Trophoblast cell (in vitro differentiated cells and primary cell): ENCODE results near the gene CDK6.

Experiments
- DNase-seq, 2 donors: peaks; one replicate each; pipeline ENCODE4 v3.0.0-alpha.2; 2016
- H2AFZ ChIP-seq: 2 replicates; pipeline ENCODE4 v1.6.1; 2013; ENCODE audit warnings: low read length, moderate library complexity, mild to moderate bottlenecking; ENCODE audit not compliant: insufficient read depth, poor library complexity
- H2AK5ac ChIP-seq: 2 replicates; pipeline ENCODE4 v1.6.1; 2013; ENCODE audit warnings: mild to moderate bottlenecking, low read length
- H2BK120ac ChIP-seq: 2 replicates; pipeline ENCODE4 v1.6.1; 2013; ENCODE audit warnings: low read length, mild to moderate bottlenecking, moderate library complexity; ENCODE audit not compliant: insufficient read depth, poor library complexity
- H2BK12ac ChIP-seq: 2 replicates; pipeline ENCODE4 v1.6.1; 2013; ENCODE audit warnings: mild to moderate bottlenecking, low read length, moderate library complexity
- H2BK5ac ChIP-seq: 2 replicates; pipeline ENCODE4 v1.6.1; 2013; ENCODE audit warnings: low read length, low read depth, moderate library complexity, mild to moderate bottlenecking; ENCODE audit not compliant: poor library complexity
- H3K14ac ChIP-seq: 2 replicates; pipeline ENCODE4 v1.6.1; 2013; ENCODE audit warnings: mild to moderate bottlenecking, low read length
- H3K18ac ChIP-seq: 2 replicates; pipeline ENCODE4 v1.6.1; 2013; ENCODE audit warnings: mild to moderate bottlenecking, low read length
- H3K23ac ChIP-seq: 2 replicates; pipeline ENCODE4 v1.6.1; 2013; ENCODE audit warnings: low read length
- H3K27ac ChIP-seq: 2 replicates; pipeline ENCODE4 v1.5.1; 2013; ENCODE audit warnings: low read depth, mild to moderate bottlenecking, inconsistent platforms, low read length, moderate library complexity
- H3K27me3 ChIP-seq: 2 replicates; pipeline ENCODE4 v1.6.1; 2013; ENCODE audit warnings: inconsistent platforms, mild to moderate bottlenecking, low read length, moderate library complexity; ENCODE audit not compliant: insufficient read depth
- H3K36me3 ChIP-seq, 2 experiments: 1 replicate in 1 of 2; 2 replicates in 1 of 2; pipeline ENCODE4 v1.6.1; 2013; ENCODE audit warnings: low read length in 2 of 2, mild to moderate bottlenecking in 2 of 2, moderate library complexity in 1 of 2; ENCODE audit not compliant: insufficient read depth in 2 of 2, control insufficient read depth in 1 of 2
- H3K4ac ChIP-seq: 2 replicates; pipeline ENCODE4 v1.6.1; 2013; ENCODE audit warnings: low read depth, mild to moderate bottlenecking, low read length, moderate library complexity
- H3K4me1 ChIP-seq, 2 experiments: 1 replicate in 1 of 2; 2 replicates in 1 of 2; pipeline ENCODE4 v1.6.1; 2013; ENCODE audit warnings: low read length in 2 of 2, mild to moderate bottlenecking in 2 of 2, moderate library complexity in 1 of 2; ENCODE audit not compliant: insufficient read depth in 2 of 2, control insufficient read depth in 1 of 2
- H3K4me2 ChIP-seq: 2 replicates; pipeline ENCODE4 v1.6.1; 2013; ENCODE audit warnings: inconsistent platforms, mild to moderate bottlenecking, low read length, moderate library complexity
- H3K4me3 ChIP-seq: 2 replicates; pipeline ENCODE4 v1.5.1; 2013; ENCODE audit warnings: mild to moderate bottlenecking, low read depth, low read length, inconsistent platforms
- H3K79me1 ChIP-seq: one replicate; pipeline ENCODE4 v1.6.1; 2013; ENCODE audit warnings: low read length
- H3K79me2 ChIP-seq: 2 replicates; pipeline ENCODE4 v1.6.1; 2013; ENCODE audit warnings: low read length, mild to moderate bottlenecking; ENCODE audit not compliant: control insufficient read depth, insufficient read depth, poor library complexity
- H3K9ac ChIP-seq: 2 replicates; pipeline ENCODE4 v1.6.1; 2013; ENCODE audit warnings: mild to moderate bottlenecking, low read length
- H3K9me3 ChIP-seq: 2 replicates; pipeline ENCODE4 v1.6.1; 2013; ENCODE audit warnings: low read depth, mild to moderate bottlenecking, control low read depth, inconsistent platforms, low read length; ENCODE audit not compliant: insufficient read depth
- H4K12ac ChIP-seq: 2 replicates; pipeline ENCODE4 v1.6.1; 2013; ENCODE audit warnings: low read depth, mild to moderate bottlenecking, low read length, moderate library complexity
- H4K8ac ChIP-seq: 2 replicates; pipeline ENCODE4 v1.6.1; 2013; ENCODE audit warnings: low read depth, mild to moderate bottlenecking, low read length, moderate library complexity
- H4K91ac ChIP-seq: one replicate; pipeline ENCODE4 v1.6.1; 2013; ENCODE audit warnings: low read depth, mild to moderate bottlenecking, low read length, moderate library complexity
- whole genome bisulfite sequencing: extraction: QIAGEN DNeasy Blood & Tissue Kit; methylation state at CpG from one replicate; pipeline ENCODE4 v1.1.7; 2013; ENCODE audit warnings: missing lambda C conversion rate; ENCODE audit not compliant: insufficient read length, insufficient coverage; ENCODE audit errors: extremely low coverage; 5-methylcytosine and 5-hydroxymethylcytosine counted together

Gene CDK6

DNA sequence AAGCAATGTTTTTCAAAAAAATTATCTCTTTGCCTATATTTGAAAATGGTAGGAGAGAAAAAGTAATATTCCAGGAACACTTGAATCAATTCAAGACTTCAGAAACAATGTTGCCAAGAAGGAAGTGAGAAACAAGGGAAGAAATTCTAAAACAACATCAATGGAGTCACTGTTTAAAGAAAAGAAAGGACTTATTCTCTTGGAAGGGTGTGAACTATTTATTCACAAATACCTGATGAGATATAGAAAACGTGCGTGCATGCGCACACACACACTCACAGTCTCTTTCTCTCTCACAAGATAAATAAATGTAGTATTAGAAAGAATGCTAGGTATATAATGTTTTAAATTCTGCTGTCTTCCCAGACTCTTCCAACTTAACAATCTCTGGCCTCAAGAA lies 128.9 kb downstream of the CDK6 start:
- WGBS, result no CpG with 5 or more reads among the region's 3 CpGs
- DNase-seq, result no peak
- H3K4me3 ChIP-seq, result no peak overlapping the region

DNA sequence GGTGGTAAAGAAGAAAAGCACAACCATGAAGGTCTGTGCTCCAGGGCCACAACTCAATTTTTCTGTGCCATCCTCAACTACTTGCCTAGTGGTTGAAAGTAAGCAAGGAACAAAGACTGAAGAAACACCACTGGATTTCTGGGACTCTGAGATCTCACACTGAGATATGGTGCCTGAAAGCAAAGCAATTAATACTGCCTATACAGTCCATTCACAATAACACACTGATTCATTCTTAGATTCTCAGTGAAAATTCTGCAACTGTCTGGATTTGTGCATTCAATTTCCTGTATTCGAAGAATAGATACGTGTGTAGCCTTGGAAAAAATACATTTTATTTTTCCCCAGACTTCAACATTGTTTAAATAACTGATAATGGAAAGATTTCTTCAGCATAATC lies 129.8 kb downstream of the CDK6 start:
- H3K4me2 ChIP-seq, result no peak overlapping the region
- no peak overlapping the region for H2BK120ac ChIP-seq
- no peak overlapping the region for H2AK5ac ChIP-seq
- no peak overlapping the region for H3K4ac ChIP-seq
- no peak overlapping the region for H4K8ac ChIP-seq
- no peak overlapping the region for H3K9ac ChIP-seq
- DNase-seq, result no peak
- no peaks in the 10 kb centered on the region for H3K9me3 ChIP-seq
- H2BK5ac ChIP-seq, result no peak overlapping the region
- no peaks in the 10 kb centered on the region for H3K27me3 ChIP-seq
- no peak overlapping the region for H3K23ac ChIP-seq
- H3K79me2 ChIP-seq, result no peaks in the 10 kb centered on the region
- H2AFZ ChIP-seq, result no peak overlapping the region
- no CpG with 5 or more reads among the region's 2 CpGs for WGBS
- no peak overlapping the region for H2BK12ac ChIP-seq
- no peak overlapping the region for H3K18ac ChIP-seq
- no peak overlapping the region for H4K12ac ChIP-seq
- no peak overlapping the region for H3K4me3 ChIP-seq
- H3K27ac ChIP-seq, result no peak overlapping the region
- no peaks in the 10 kb centered on the region for H3K36me3 ChIP-seq
- no peak overlapping the region for H3K14ac ChIP-seq
- H4K91ac ChIP-seq, result no peak overlapping the region
- H3K79me1 ChIP-seq, result no peaks in the 10 kb centered on the region
- H3K4me1 ChIP-seq, result peaks cover 0 to 4% of the 10 kb centered on the region in 2 experiments

More for the DNA sequence above, 128.9 kb downstream of the CDK6 start:
- Histone ChIP-seq H3K27me3 (no peaks in the 10 kb centered on the region), H2AK5ac (no peak overlapping the region), H3K9me3 (no peaks in the 10 kb centered on the region), H3K4ac (no peak overlapping the region), H3K79me1 (no peaks in the 10 kb centered on the region), H3K14ac (no peak overlapping the region), H2BK12ac (no peak overlapping the region), H3K4me2 (no peak overlapping the region), H2BK120ac (no peak overlapping the region), H3K18ac (no peak overlapping the region), H3K23ac (no peak overlapping the region), H3K36me3 (no peaks in the 10 kb centered on the region), H4K91ac (no peak overlapping the region), H4K12ac (no peak overlapping the region), H3K27ac (no peak overlapping the region), H4K8ac (no peak overlapping the region), H2BK5ac (no peak overlapping the region), H2AFZ (no peak overlapping the region), H3K79me2 (no peaks in the 10 kb centered on the region), H3K4me1 (peaks cover 0 to 4% of the 10 kb centered on the region in 2 experiments), H3K9ac (no peak overlapping the region)

DNA sequence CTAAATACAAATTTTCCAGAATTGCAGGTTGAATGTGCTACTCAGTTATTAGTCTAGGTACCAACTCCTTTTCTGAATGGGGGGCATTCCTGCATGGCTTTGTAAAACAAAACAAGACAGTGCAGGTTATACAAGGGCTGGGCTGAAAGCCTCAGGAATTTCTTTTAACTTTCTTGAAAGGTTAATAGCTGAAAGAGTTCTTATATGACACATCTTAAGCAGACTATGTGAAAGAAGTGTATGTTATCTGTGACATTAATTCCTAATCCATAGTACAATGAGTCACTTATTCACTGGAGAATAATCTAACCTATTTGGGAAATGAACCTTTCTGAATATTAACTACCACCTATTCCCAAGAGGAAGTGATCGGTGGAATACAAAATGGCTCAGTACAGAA lies 130.5 kb downstream of the CDK6 start:
- H3K9ac ChIP-seq, result no peak overlapping the region
- no CpG with 5 or more reads among the region's 1 CpG for WGBS

GRCh38 chr7:92704858-92705257 lies 131.5 kb downstream of the CDK6 start:
- Histone ChIP-seq H2BK5ac (no peak overlapping the region), H3K9ac (no peak overlapping the region), H4K12ac (no peak overlapping the region), H3K36me3 (no peaks in the 10 kb centered on the region), H3K79me2 (no peaks in the 10 kb centered on the region), H3K18ac (no peak overlapping the region), H3K4ac (no peak overlapping the region), H4K8ac (no peak overlapping the region), H3K27ac (no peak overlapping the region), H3K4me1 (peaks cover 0 to 2% of the 10 kb centered on the region in 2 experiments), H3K9me3 (no peaks in the 10 kb centered on the region), H3K4me2 (no peak overlapping the region), H3K4me3 (no peak overlapping the region), H2BK12ac (no peak overlapping the region), H4K91ac (no peak overlapping the region), H2AK5ac (no peak overlapping the region), H3K23ac (no peak overlapping the region), H3K27me3 (no peaks in the 10 kb centered on the region), H2BK120ac (no peak overlapping the region), H3K14ac (no peak overlapping the region), H2AFZ (no peak overlapping the region), H3K79me1 (no peaks in the 10 kb centered on the region)
- WGBS, result no CpG with 5 or more reads among the region's 3 CpGs
- DNase-seq, result peak in 1 of 2 donors; percentile 40

More for the DNA sequence above, 130.5 kb downstream of the CDK6 start:
- Histone ChIP-seq H3K18ac (peak overlapping the region; percentile 56), H2BK120ac (no peak overlapping the region), H3K4me2 (no peak overlapping the region), H3K4me3 (no peak overlapping the region), H4K91ac (no peak overlapping the region), H2AFZ (no peak overlapping the region), H3K9me3 (no peaks in the 10 kb centered on the region), H3K36me3 (no peaks in the 10 kb centered on the region), H3K23ac (no peak overlapping the region), H3K79me1 (no peaks in the 10 kb centered on the region), H3K4ac (no peak overlapping the region), H3K79me2 (no peaks in the 10 kb centered on the region), H3K27me3 (no peaks in the 10 kb centered on the region), H2BK5ac (no peak overlapping the region), H3K27ac (no peak overlapping the region), H4K12ac (no peak overlapping the region), H2AK5ac (no peak overlapping the region), H4K8ac (no peak overlapping the region), H2BK12ac (no peak overlapping the region), H3K14ac (no peak overlapping the region), H3K4me1 (peaks cover 0 to 4% of the 10 kb centered on the region in 2 experiments)
- DNase-seq, result no peak
